Activated CD4-positive, alpha-beta T cell treated with anti-CD3 and anti-CD28 coated beads, Interleukin-2, amount 50 U/mL, for 48 hours (primary cell): ENCODE data around the gene HELLS.
"Not testable (repeated sequence)": the region's sequence is repeated elsewhere in the genome, so short reads cannot be mapped to it uniquely, and the experiment has no call there.

Experiments
- DNase-seq, 2 experiments: peaks; one replicate each; pipeline ENCODE4 v3.0.0-alpha.2; 2020

Gene HELLS

GRCh38 chr10:94614558-94614957, 69.0 kb downstream of the HELLS start:
- DNase-seq, result no peak

- DNase-seq, result no peak
Measured at GRCh38 chr10:94617389-94617944, 71.9 kb downstream of the HELLS start.

DNA sequence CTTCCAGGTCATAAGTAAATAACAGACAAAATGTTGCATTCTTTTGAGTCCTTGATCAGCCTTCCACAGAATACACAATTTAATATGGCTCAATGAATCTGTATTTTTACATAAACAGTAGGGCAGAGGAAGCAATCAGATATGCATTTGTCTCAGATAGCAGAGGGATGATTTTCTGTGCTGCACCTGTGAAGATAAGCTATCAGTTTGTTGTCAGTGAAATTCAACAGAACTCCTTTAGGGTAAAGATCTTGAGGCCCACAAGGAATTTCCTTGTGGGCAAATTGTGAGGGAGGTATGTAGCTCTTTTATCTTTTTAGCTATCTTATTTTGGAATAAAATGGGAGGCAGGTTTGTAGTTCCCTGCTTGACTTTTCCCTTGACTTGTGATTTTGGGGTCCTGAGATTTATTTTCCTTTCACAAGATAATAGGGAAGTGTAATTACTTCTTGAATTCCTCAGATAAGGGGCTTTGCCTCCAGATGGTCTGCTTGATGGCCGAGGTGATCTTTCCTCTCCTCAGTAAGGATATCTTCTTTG, 77.1 kb downstream of the HELLS start:
- DNase-seq, result no peak

DNA sequence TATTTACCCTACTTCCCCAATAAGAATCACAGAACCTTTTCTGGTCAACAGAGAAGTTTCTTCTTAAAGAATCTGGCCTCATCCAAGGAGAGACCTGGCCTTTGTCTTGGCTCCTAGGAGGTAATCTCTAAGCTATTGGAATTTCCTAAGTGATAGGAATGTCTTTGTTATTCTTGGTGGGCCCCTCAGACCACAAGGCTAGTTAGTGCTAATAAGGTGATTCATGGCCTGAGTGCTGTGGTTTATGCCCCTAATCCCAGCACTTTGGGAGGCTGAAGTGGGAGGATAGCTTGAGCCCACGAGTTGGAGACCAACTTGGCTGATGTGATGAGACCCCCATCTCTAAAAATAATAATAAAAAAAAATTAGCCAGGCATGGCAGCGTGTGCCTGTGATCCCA, 78.0 kb downstream of the HELLS start:
- DNase-seq, result no peak

GRCh38 chr10:94626476-94626875, 80.9 kb downstream of the HELLS start:
- DNase-seq, result no peak

- no peak for DNase-seq
Measured at GRCh38 chr10:94627511-94627910, 81.9 kb downstream of the HELLS start.

DNA sequence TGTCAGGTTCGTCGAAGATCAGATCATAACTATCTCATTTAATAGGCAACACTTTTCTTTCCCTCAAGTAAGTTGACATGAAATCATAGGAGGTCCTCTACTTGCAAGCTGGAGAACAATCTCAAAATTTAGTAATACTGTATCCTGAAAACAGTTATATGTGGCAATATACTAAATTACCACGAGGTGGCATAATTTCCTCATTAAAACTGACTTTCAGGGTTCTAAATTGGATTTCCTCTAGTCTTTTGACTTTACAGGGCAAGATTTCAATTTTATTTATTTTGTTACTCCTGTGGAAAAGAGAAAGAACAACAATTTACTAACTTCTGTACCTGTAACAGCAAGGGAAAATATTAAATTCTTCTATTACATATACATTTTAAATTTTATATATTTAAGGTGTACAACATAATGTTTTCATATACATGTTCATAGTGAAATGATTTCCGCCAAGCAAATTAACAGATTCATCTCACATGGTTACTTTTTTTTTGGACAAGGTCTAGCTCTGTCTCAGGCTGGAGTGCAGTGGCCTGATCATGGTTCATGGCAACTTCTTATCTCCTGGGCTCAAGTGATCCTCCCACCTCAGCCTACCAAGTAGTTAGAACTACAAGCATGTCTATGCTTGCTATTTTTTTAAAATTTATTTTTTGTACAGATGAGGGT, 84.6 kb downstream of the HELLS start:
- no peak for DNase-seq

GRCh38 chr10:94631077-94631875, 85.7 kb downstream of the HELLS start:
- no peak for DNase-seq

GRCh38 chr10:94632954-94633353, 87.4 kb downstream of the HELLS start:
- no peak for DNase-seq

DNA sequence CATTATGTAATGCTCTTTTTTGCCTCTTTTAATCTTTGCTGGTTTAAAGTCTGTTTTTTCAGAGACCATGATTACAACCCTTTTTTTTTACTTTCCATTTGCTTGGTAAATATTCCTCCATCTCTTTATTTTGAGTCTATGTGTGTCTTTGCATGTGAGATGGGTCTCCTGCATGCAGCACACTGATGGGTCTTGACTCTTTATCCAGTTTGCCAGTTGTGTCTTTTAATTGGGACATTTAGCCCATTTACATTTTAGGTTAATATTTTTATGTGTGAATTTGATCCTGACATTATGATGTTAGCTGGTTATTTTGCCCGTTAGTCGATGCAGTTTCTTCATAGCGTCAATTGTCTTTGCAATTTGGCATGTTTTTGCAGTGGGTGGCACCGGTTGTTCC, 92.5 kb downstream of the HELLS start:
- DNase-seq, result not testable (repeated sequence)

DNA sequence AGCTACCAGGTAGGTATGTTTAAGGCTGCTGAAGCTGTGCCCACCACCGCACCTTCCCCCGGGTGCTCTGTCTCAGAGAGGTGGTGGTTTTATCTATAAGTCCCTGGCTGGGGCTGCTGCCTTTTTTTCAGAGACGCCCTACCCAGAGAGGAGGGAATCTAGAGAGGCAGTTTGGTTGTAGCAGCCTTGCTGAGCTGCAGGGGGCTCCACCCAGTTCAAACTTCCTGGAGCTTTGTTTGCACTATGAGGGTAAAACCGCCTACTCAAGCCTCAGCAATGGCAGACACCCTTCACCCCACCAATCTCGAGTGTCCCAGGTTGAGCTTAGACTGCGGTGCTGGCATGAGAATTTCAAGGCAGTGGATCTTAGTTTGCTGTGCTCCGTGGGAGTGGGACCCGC, 94.3 kb downstream of the HELLS start:
- no peak for DNase-seq

DNA sequence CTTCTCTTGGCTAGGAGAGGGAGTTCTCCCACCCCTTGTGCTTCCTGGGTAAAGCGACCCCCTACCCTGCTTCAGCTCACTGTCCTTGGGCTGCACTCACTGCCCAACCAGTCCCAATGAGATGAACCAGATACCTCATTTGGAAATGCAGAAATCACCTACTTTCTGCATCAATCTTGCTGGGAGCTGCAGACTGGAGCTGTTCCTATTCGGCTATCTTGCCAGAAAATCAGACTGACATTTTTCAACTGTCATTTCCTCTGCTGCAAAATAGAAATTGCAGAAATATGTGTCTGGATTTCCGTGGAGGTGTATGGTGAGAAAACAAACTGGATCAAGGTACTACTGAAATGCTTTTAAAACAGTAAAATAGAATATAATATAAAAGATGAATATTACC, 95.0 kb downstream of the HELLS start:
- no peak for DNase-seq

GRCh38 chr10:94641480-94641879, 95.9 kb downstream of the HELLS start:
- no peak for DNase-seq

DNA sequence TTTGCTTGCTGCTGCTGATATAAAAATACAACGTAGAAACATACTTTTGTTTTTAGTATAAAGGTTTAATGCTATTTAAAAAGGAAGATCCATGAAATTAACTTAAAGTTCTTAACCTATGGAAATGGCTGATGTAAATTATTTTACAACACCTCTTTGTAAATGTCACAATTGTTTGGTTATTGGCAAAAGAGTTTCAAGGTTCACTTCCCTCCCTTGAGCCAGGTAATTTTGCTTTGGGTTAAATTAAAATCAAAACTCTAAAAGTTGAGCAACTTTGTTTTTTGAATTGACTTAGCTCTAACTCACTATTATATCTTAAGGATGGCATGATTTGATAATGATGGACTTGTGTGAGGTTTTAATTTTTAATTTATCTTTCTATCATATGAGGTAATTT, 98.8 kb downstream of the HELLS start:
- DNase-seq, result no peak

- DNase-seq, result no peak
Measured at GRCh38 chr10:94645285-94645684, 99.7 kb downstream of the HELLS start.
